Putamen (tissue), 1 donor: ENCODE data around the gene KRT75.

Experiments
- DNase-seq: peaks from one replicate; pipeline ENCODE4 v3.0.0-alpha.2; 2016; ENCODE audit warnings: low spot score

The KRT75 gene

GRCh38 chr12:52391618-52392002, 42.6 kb downstream of the KRT75 start:
- DNase-seq: peak; percentile 41

GRCh38 chr12:52390739-52391617, 43.2 kb downstream of the KRT75 start:
- no peak for DNase-seq

- DNase-seq: peak; percentile 74
Measured at GRCh38 chr12:52389313-52390207, 44.6 kb downstream of the KRT75 start.

GRCh38 chr12:52387859-52388258, 46.3 kb downstream of the KRT75 start:
- no peak for DNase-seq

GRCh38 chr12:52385226-52385702, 48.9 kb downstream of the KRT75 start, which contains the start of gene KRT84:
TSS of gene KRT84 (minus strand) at chr12:52385652. CDS start at chr12:52385585, 67 bp downstream.
- DNase-seq: no peak

GRCh38 chr12:52383331-52383730, 50.8 kb downstream of the KRT75 start:
- DNase-seq: no peak

GRCh38 chr12:52382854-52383253, 51.3 kb downstream of the KRT75 start:
- DNase-seq: no peak

GRCh38 chr12:52381206-52381605, 53.0 kb downstream of the KRT75 start:
- no peak for DNase-seq

GRCh38 chr12:52380271-52380694, 53.9 kb downstream of the KRT75 start:
- DNase-seq: peak; percentile 17

- no peak for DNase-seq
Measured at GRCh38 chr12:52379536-52379935, 54.6 kb downstream of the KRT75 start.

- no peak for DNase-seq
Measured at GRCh38 chr12:52378091-52378490, 56.1 kb downstream of the KRT75 start.

- no peak for DNase-seq
Measured at GRCh38 chr12:52377266-52377665, 56.9 kb downstream of the KRT75 start.
